Measurements from ENCODE around the gene RAD51. TPM values are rescaled to one million over a fixed set of nuclear protein-coding genes. Genes with fewer than 3 reads are reported as not detected.

The RAD51 gene
- total and polyA plus RNA-seq, 5 donors, result 0.20 to 1.4 (median 0.42) TPM

DNA sequence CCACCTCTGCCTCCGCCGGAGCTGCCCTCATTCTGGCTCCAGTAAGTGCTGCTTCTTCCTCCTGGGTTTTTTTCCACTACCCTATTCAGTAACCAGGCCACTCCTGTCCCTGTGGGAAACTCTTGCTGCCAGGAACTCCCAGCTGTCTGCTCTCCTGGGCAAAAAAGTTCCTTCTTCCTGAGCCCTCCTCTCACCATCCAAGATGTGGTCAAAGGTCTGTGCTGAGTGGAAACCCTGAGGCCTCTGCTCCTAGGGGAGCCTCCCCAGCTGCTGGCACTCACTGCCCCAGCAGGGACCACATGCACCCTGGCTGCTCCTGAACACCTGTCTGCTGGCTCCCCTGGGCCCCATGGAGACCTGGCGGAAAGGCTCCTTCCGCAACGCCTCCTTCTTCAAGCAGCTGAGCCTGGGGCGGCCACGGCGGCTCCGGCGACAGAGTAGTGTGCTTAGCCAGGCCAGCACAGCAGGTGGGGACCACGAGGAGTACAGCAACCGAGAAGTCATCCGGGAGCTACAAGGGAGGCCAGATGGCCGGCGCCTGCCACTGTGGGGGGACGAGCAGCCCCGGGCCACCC lies 75.3 kb downstream of the RAD51 start:
- DNase-seq (no peak), ATAC-seq (peak in 1 of 2 donors; percentile 26)
- H3K4me3 ChIP-seq (ENCODE audit: low read length), result no peak overlapping the region
- intact Hi-C loops (cut with DNase I), result no loop called here
- no peaks in the 10 kb centered on the region for H3K27me3 ChIP-seq (ENCODE audit: control insufficient read depth, insufficient read depth)
- H3K4me1 ChIP-seq (ENCODE audit: control insufficient read depth, insufficient read depth, low read length), result peaks cover 3% of the 10 kb centered on the region
- no peaks in the 10 kb centered on the region for H3K9me3 ChIP-seq (ENCODE audit: control insufficient read depth, low read length)
- 83% methylated on average over 17 of the region's 17 CpGs for whole genome bisulfite sequencing
- no peak overlapping the region for H3K27ac ChIP-seq (ENCODE audit: low read length)

- DNase-seq (no peak), ATAC-seq (no peak)
- H3K27me3 ChIP-seq (ENCODE audit: control insufficient read depth, insufficient read depth), result no peaks in the 10 kb centered on the region
- no peak overlapping the region for H3K4me3 ChIP-seq (ENCODE audit: low read length)
- peaks cover 3% of the 10 kb centered on the region for H3K4me1 ChIP-seq (ENCODE audit: control insufficient read depth, insufficient read depth, low read length)
- no peak overlapping the region for H3K27ac ChIP-seq (ENCODE audit: low read length)
- intact Hi-C loops (cut with DNase I), result no loop called here
- H3K9me3 ChIP-seq (ENCODE audit: control insufficient read depth, low read length), result no peaks in the 10 kb centered on the region
- WGBS, result 94% methylated on average over 5 of the region's 5 CpGs
Observed at GRCh38 chr15:40771242-40771641, 76.3 kb downstream of the RAD51 start.

DNA sequence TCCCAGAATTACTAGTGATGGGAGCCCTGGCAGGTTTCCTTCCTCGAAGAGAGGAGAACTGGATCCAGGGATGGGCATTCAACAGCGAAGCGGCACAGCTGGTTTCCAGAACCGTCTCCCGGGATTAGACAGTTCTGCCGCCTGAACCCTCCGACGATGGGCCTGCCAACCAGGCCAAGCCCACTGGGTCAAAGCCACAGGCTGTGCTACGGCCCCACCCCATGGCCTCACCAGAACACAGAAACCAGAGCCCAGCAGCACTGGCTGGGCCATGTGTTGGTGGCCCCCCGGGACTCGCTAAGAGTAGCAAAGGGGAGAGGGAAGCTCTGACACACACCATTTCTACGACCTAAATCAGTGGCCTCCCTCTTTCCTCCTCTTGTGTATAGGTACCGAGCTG lies 77.0 kb downstream of the RAD51 start:
- Histone ChIP-seq H3K27ac (ENCODE audit: low read length) (no peak overlapping the region), H3K27me3 (ENCODE audit: control insufficient read depth, insufficient read depth) (no peaks in the 10 kb centered on the region), H3K4me1 (ENCODE audit: control insufficient read depth, insufficient read depth, low read length) (peaks cover 3% of the 10 kb centered on the region), H3K9me3 (ENCODE audit: control insufficient read depth, low read length) (no peaks in the 10 kb centered on the region), H3K4me3 (ENCODE audit: low read length) (no peak overlapping the region)
- ATAC-seq, result no peak
- 91% methylated on average over 13 of the region's 13 CpGs for WGBS
- peak in 1 of 3 donors; percentile 45 for DNase-seq
- intact Hi-C loops (cut with DNase I), result no loop called here

GRCh38 chr15:40773496-40773895 lies 78.5 kb downstream of the RAD51 start:
- intact Hi-C loops (cut with DNase I), result no loop called here
- no peaks in the 10 kb centered on the region for H3K9me3 ChIP-seq (ENCODE audit: control insufficient read depth, low read length)
- H3K4me3 ChIP-seq (ENCODE audit: low read length), result no peak overlapping the region
- ATAC-seq (no peak), DNase-seq (no peak)
- H3K27ac ChIP-seq (ENCODE audit: low read length), result no peak overlapping the region
- H3K27me3 ChIP-seq (ENCODE audit: control insufficient read depth, insufficient read depth), result no peaks in the 10 kb centered on the region
- WGBS, result 90% methylated on average over 8 of the region's 8 CpGs
- peaks cover 3% of the 10 kb centered on the region for H3K4me1 ChIP-seq (ENCODE audit: control insufficient read depth, insufficient read depth, low read length)

- no peak for ATAC-seq
- intact Hi-C loops (cut with DNase I), result no loop called here
- no peak overlapping the region for H3K4me3 ChIP-seq (ENCODE audit: low read length)
Observed at GRCh38 chr15:40773902-40774301, 78.9 kb downstream of the RAD51 start.

DNA sequence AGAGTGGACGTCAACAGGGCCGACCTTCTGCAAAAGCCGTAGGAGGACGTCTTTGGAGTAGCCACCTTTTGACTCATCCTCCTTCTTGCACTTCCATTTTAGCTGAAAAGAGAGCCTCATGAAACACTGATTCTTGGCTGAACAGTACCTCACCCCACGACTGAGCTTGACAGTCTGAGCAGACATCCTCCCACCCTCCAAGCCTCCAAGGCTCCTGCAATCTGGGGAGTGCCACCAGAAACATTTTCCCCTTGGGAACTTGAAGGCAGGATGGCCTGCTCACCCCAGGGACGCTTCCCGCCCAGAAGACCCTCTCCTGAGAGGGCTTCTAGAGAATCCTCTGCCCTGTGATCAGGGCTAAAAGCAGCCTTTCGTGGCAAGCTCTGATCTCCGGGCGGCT lies 80.0 kb downstream of the RAD51 start:
- no peak overlapping the region for H3K4me3 ChIP-seq (ENCODE audit: low read length)
- H3K27me3 ChIP-seq (ENCODE audit: control insufficient read depth, insufficient read depth), result no peaks in the 10 kb centered on the region
- DNase-seq (no peak), ATAC-seq (no peak)
- H3K9me3 ChIP-seq (ENCODE audit: control insufficient read depth, low read length), result no peaks in the 10 kb centered on the region
- WGBS, result 94% methylated on average over 10 of the region's 10 CpGs
- H3K4me1 ChIP-seq (ENCODE audit: control insufficient read depth, insufficient read depth, low read length), result peaks cover under 1% of the 10 kb centered on the region
- no peak overlapping the region for H3K27ac ChIP-seq (ENCODE audit: low read length)
- intact Hi-C loops (cut with DNase I), result no loop called here

More at GRCh38 chr15:40773902-40774301, 78.9 kb downstream of the RAD51 start:
- no peak overlapping the region for H3K27ac ChIP-seq (ENCODE audit: low read length)
- H3K27me3 ChIP-seq (ENCODE audit: control insufficient read depth, insufficient read depth), result no peaks in the 10 kb centered on the region
- no peaks in the 10 kb centered on the region for H3K9me3 ChIP-seq (ENCODE audit: control insufficient read depth, low read length)
- no peak for DNase-seq
- 93% methylated on average over 6 of the region's 6 CpGs for WGBS
- peaks cover 3% of the 10 kb centered on the region for H3K4me1 ChIP-seq (ENCODE audit: control insufficient read depth, insufficient read depth, low read length)

- no peak overlapping the region for H3K27ac ChIP-seq (ENCODE audit: low read length)
- 94% methylated on average over 14 of the region's 14 CpGs for WGBS
- H3K4me1 ChIP-seq (ENCODE audit: control insufficient read depth, insufficient read depth, low read length), result no peaks in the 10 kb centered on the region
- intact Hi-C loops (cut with DNase I), result no loop called here
- no peak overlapping the region for H3K4me3 ChIP-seq (ENCODE audit: low read length)
- ATAC-seq (no peak), DNase-seq (no peak)
- H3K9me3 ChIP-seq (ENCODE audit: control insufficient read depth, low read length), result no peaks in the 10 kb centered on the region
- H3K27me3 ChIP-seq (ENCODE audit: control insufficient read depth, insufficient read depth), result no peaks in the 10 kb centered on the region
Observed at GRCh38 chr15:40775740-40776536, 81.0 kb downstream of the RAD51 start.

GRCh38 chr15:40776537-40777141 lies 81.7 kb downstream of the RAD51 start:
- no peaks in the 10 kb centered on the region for H3K9me3 ChIP-seq (ENCODE audit: control insufficient read depth, low read length)
- 82% methylated on average over 11 of the region's 11 CpGs for WGBS
- no peak overlapping the region for H3K4me3 ChIP-seq (ENCODE audit: low read length)
- no peaks in the 10 kb centered on the region for H3K27me3 ChIP-seq (ENCODE audit: control insufficient read depth, insufficient read depth)
- no peak overlapping the region for H3K27ac ChIP-seq (ENCODE audit: low read length)
- ATAC-seq (peak in 1 of 2 donors; percentile 14), DNase-seq (no peak)
- H3K4me1 ChIP-seq (ENCODE audit: control insufficient read depth, insufficient read depth, low read length), result no peaks in the 10 kb centered on the region
- intact Hi-C loops (cut with DNase I), result no loop called here

Other genes with a start within 250 kb of the RAD51 start
- 10 to 100 TPM; 11.5 to 13.9 (median 12.5) TPM for gene CHST14, start 224.2 kb upstream of the RAD51 start, total RNA-seq
- 11.6 TPM for gene CHST14, start 224.2 kb upstream of the RAD51 start, polyA plus RNA-seq
- gene CCDC32, start 130.1 kb upstream of the RAD51 start, total RNA-seq, result 10 to 100 TPM; 23.1 to 27.8 (median 24.7) TPM
- gene CCDC32, start 130.1 kb upstream of the RAD51 start, polyA plus RNA-seq, result 33.7 TPM
- 1 to 10 TPM; 8.0 to 9.7 (median 9.0) TPM for gene RPUSD2, start 125.9 kb upstream of the RAD51 start, total RNA-seq
- gene RPUSD2, start 125.9 kb upstream of the RAD51 start, polyA plus RNA-seq, result 7.6 TPM
- 1 to 10 TPM in 1 of 4 donors, under 1 TPM in 3; 0.39 to 1.6 (median 0.50) TPM for gene KNL1, start 100.9 kb upstream of the RAD51 start, total RNA-seq
- gene KNL1, start 100.9 kb upstream of the RAD51 start, polyA plus RNA-seq, result 0.14 TPM
- gene RMDN3, start 60.1 kb downstream of the RAD51 start, total RNA-seq, result 10 to 100 TPM; 15.4 to 21.0 (median 18.0) TPM
- 17.6 TPM for gene RMDN3, start 60.1 kb downstream of the RAD51 start, polyA plus RNA-seq
- 10 to 100 TPM in 1 of 4 donors, 1 to 10 TPM in 3; 6.1 to 11.5 (median 7.6) TPM for gene GCHFR, start 68.9 kb downstream of the RAD51 start, total RNA-seq
- 14.9 TPM for gene GCHFR, start 68.9 kb downstream of the RAD51 start, polyA plus RNA-seq
- under 1 TPM; 0.17 to 0.41 (median 0.31) TPM for gene C15orf62, start 74.8 kb downstream of the RAD51 start, total RNA-seq
- gene C15orf62, start 74.8 kb downstream of the RAD51 start, polyA plus RNA-seq, result 0.25 TPM
- gene ZFYVE19, start 111.9 kb downstream of the RAD51 start, total RNA-seq, result 10 to 100 TPM; 14.4 to 25.7 (median 19.3) TPM
- 15.6 TPM for gene ZFYVE19, start 111.9 kb downstream of the RAD51 start, polyA plus RNA-seq
- gene DNAJC17, start 112.3 kb downstream of the RAD51 start, total RNA-seq, result 10 to 100 TPM; 17.1 to 19.6 (median 18.8) TPM
- 30.6 TPM for gene DNAJC17, start 112.3 kb downstream of the RAD51 start, polyA plus RNA-seq
- not detected for gene PPP1R14D, start 133.5 kb downstream of the RAD51 start, total RNA-seq
- not detected for gene PPP1R14D, start 133.5 kb downstream of the RAD51 start, polyA plus RNA-seq
- 1 to 10 TPM in 1 of 4 donors, under 1 TPM in 3; 0.46 to 1.1 (median 0.66) TPM for gene SPINT1, start 148.9 kb downstream of the RAD51 start, total RNA-seq
- gene SPINT1, start 148.9 kb downstream of the RAD51 start, polyA plus RNA-seq, result 0.43 TPM
- not detected for gene RHOV, start 179.1 kb downstream of the RAD51 start, total RNA-seq
- gene RHOV, start 179.1 kb downstream of the RAD51 start, polyA plus RNA-seq, result not detected
- gene VPS18, start 199.3 kb downstream of the RAD51 start, total RNA-seq, result 10 to 100 TPM; 17.6 to 21.0 (median 19.4) TPM
- 12.7 TPM for gene VPS18, start 199.3 kb downstream of the RAD51 start, polyA plus RNA-seq
- gene DLL4, start 234.2 kb downstream of the RAD51 start, total RNA-seq, result 10 to 100 TPM in 1 of 4 donors, 1 to 10 TPM in 3; 5.9 to 14.4 (median 7.2) TPM
- gene DLL4, start 234.2 kb downstream of the RAD51 start, polyA plus RNA-seq, result 7.2 TPM

Measured in right cardiac atrium (tissue), 5 donors.